PC-9 (cell line): ENCODE data around the gene RELCH. TPM values are rescaled to one million over a fixed set of nuclear protein-coding genes. Genes with fewer than 3 reads are reported as not detected.

Experiments
- BruUV-seq: library from RNA; stranded (reverse); fragments of 400-500 nt; replicated peaks from 2 replicates; lab custom pipeline; 2021; lab: Mats Ljungman, UMichigan
- CTCF ChIA-PET: fragments of 300-600 bp; sonication (Branson Sonifier 250); formaldehyde crosslinking; loops from one replicate; lab custom pipeline; 2022; ENCODE audit warnings: antibody characterized with exemption; lab: Charles Lee
- POLR2A ChIA-PET: fragments of 300-600 bp; sonication (Branson Sonifier 250); formaldehyde crosslinking; loops from one replicate; lab custom pipeline; 2022; ENCODE audit warnings: antibody characterized with exemption; ENCODE audit not compliant: unreplicated experiment; lab: Charles Lee
- DNase-seq, 2 experiments: peaks; one replicate each; pipeline versions ENCODE4 v3.0.0 to v3.0.0-alpha.2; 2015 to 2022; ENCODE audit warnings: mixed read lengths in 1 of 2
- H2AFZ ChIP-seq: fragments of 200-600 bp; sonication (generic); 2 replicates; pipeline ENCODE4 v1.8.1; 2017; ENCODE audit warnings: antibody characterized with exemption
- H3F3A ChIP-seq: fragments of 200-600 bp; sonication (generic); 2 replicates; pipeline ENCODE4 v1.8.1; 2017; ENCODE audit warnings: antibody characterized with exemption, mild to moderate bottlenecking, low read depth; ENCODE audit not compliant: insufficient read depth
- H3K27ac ChIP-seq: fragments of 200-600 bp; sonication (generic); 2 replicates; pipeline ENCODE4 v1.6.1; 2016; ENCODE audit warnings: mixed run types
- H3K27me3 ChIP-seq: fragments of 200-600 bp; sonication (generic); 2 replicates; pipeline ENCODE4 v1.6.1; 2016; ENCODE audit warnings: low read depth, mixed run types; ENCODE audit not compliant: insufficient read depth
- H3K36me3 ChIP-seq: fragments of 200-600 bp; sonication (generic); 2 replicates; pipeline ENCODE4 v1.6.1; 2016; ENCODE audit warnings: low read depth, mixed run types
- H3K4me1 ChIP-seq: fragments of 200-600 bp; sonication (generic); replicated peaks from 2 replicates; pipeline ENCODE4 v1.6.1; 2016; ENCODE audit warnings: mixed run types; ENCODE audit not compliant: insufficient read depth
- H3K4me2 ChIP-seq: fragments of 200-600 bp; sonication (generic); 2 replicates; pipeline ENCODE4 v1.6.1; 2017; ENCODE audit warnings: mixed run types
- H3K4me3 ChIP-seq: fragments of 200-600 bp; sonication (generic); 2 replicates; pipeline ENCODE4 v1.6.1; 2016; ENCODE audit warnings: mixed run types
- H3K79me2 ChIP-seq: fragments of 200-600 bp; sonication (generic); 2 replicates; pipeline ENCODE4 v1.6.1; 2017; ENCODE audit warnings: low read depth, mixed run types
- H3K9me2 ChIP-seq: fragments of 200-600 bp; sonication (generic); 2 replicates; pipeline ENCODE4 v1.8.1; 2017; ENCODE audit warnings: mild to moderate bottlenecking; ENCODE audit not compliant: insufficient read depth
- H3K9me3 ChIP-seq: fragments of 200-600 bp; sonication (generic); 2 replicates; pipeline ENCODE4 v1.8.1; 2016; ENCODE audit warnings: low read depth; ENCODE audit not compliant: insufficient read depth
- H4K20me1 ChIP-seq: fragments of 200-600 bp; sonication (generic); 2 replicates; pipeline ENCODE4 v1.8.1; 2017; ENCODE audit not compliant: insufficient read depth
- CTCF ChIP-seq: fragments of 200-600 bp; sonication (generic); conservative IDR thresholded peaks from 2 replicates; pipeline ENCODE4 v1.6.1; 2017; ENCODE audit warnings: mixed run types, antibody characterized with exemption, mild to moderate bottlenecking, moderate library complexity
- EZH2 ChIP-seq: fragments of 200-600 bp; sonication (generic); IDR thresholded peaks from 2 replicates; pipeline ENCODE4 v1.8.0; 2017; ENCODE audit warnings: antibody characterized with exemption, low read depth
- intact Hi-C: fragments of 100-400 bp; cut with micrococcal nuclease; formaldehyde crosslinking; loops from one replicate; pipeline ENCODE4 v1.10.0; 2022; ENCODE audit not compliant: unreplicated experiment
- total RNA-seq: library from RNA; stranded (reverse); gene quantifications from 2 replicates; pipeline ENCODE4 v1.2.3, GENCODE V29; 2021

The RELCH gene
- total RNA-seq, 1 experiment from 2014 or later = 20.1 TPM

- Histone ChIP-seq H3K4me1 (no peaks in the 10 kb centered on the region), H4K20me1 (no peaks in the 10 kb centered on the region), H3K9me2 (no peaks in the 10 kb centered on the region), H3K4me3 (no peak overlapping the region), H3K36me3 (peaks cover 38% of the 10 kb centered on the region), H3K27ac (no peak overlapping the region), H2AFZ (no peak overlapping the region), H3F3A (peaks cover 11% of the 10 kb centered on the region; the same call in 1 of the 2 replicates), H3K4me2 (no peak overlapping the region), H3K27me3 (no peaks in the 10 kb centered on the region), H3K79me2 (no peaks in the 10 kb centered on the region), H3K9me3 (no peaks in the 10 kb centered on the region)
- ChIA-PET POLR2A (no interaction called here), CTCF (no interaction called here)
- intact Hi-C loops = no loop called here
- TF ChIP-seq EZH2 = no peak
- TF ChIP-seq CTCF = no peak
- no TSS peak for BruUV-seq
- DNase-seq = no peak
These were observed 75.0 kb downstream of the RELCH start for GRCh38 chr18:62262061-62262460.

GRCh38 chr18:62264984-62265383 lies 77.9 kb downstream of the RELCH start:
- CTCF ChIA-PET = no interaction called here
- no peak overlapping the region for H3K4me3 ChIP-seq

GRCh38 chr18:62277045-62277444 lies 90.0 kb downstream of the RELCH start:
- Histone ChIP-seq H3K36me3 (peaks cover 12% of the 10 kb centered on the region; the same call in 1 of the 2 replicates), H3K27me3 (no peaks in the 10 kb centered on the region), H3K9me3 (no peaks in the 10 kb centered on the region), H3K4me3 (no peak overlapping the region), H3K4me2 (no peak overlapping the region), H4K20me1 (no peaks in the 10 kb centered on the region), H2AFZ (no peak overlapping the region), H3F3A (no peaks in the 10 kb centered on the region; the same call in 1 of the 2 replicates), H3K9me2 (no peaks in the 10 kb centered on the region), H3K4me1 (peaks cover 15% of the 10 kb centered on the region), H3K79me2 (no peaks in the 10 kb centered on the region), H3K27ac (no peak overlapping the region)
- BruUV-seq = no TSS peak
- intact Hi-C loops = no loop called here
- no peak for DNase-seq
- TF ChIP-seq CTCF = no peak
- no peak for TF ChIP-seq EZH2
- ChIA-PET CTCF (no interaction called here), POLR2A (no interaction called here)

More at GRCh38 chr18:62264984-62265383, 77.9 kb downstream of the RELCH start:
- Histone ChIP-seq H3K9me3 (no peaks in the 10 kb centered on the region), H3K79me2 (no peaks in the 10 kb centered on the region), H3K27me3 (no peaks in the 10 kb centered on the region), H4K20me1 (no peaks in the 10 kb centered on the region), H2AFZ (no peak overlapping the region), H3K36me3 (peaks cover 34% of the 10 kb centered on the region), H3K4me2 (no peak overlapping the region), H3K4me1 (no peaks in the 10 kb centered on the region), H3F3A (no peaks in the 10 kb centered on the region), H3K27ac (no peak overlapping the region), H3K9me2 (no peaks in the 10 kb centered on the region)
- no TSS peak for BruUV-seq
- DNase-seq = no peak
- TF ChIP-seq EZH2 (no peak), CTCF (no peak)
- POLR2A ChIA-PET = no interaction called here
- intact Hi-C loops = no loop called here
